ENCODE data around the gene ITCH.
"Not testable (repeated sequence)": the region's sequence is repeated elsewhere in the genome, so short reads cannot be mapped to it uniquely, and the experiment has no call there.

The ITCH gene

DNA sequence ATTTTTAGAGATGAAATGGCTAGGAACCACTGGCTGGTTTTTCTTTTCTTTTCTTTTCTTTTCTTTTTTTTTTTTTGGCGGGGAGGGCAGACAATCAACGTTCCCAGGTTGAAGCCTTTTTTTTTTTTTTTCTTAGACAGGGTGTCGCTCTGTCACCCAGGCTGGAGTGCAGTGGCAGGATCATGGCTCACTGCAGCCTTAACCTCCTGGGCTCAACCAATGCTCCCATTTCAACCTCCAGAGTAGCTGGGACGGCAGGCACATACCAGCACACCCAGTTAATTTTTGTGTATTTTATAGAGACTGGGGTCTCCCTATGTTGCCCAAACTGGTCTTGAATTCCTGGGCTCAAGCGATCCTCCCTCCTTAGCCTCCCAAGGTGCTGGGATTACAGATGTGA lies 18.8 kb upstream of the ITCH start:
- no peak for DNase-seq

DNA sequence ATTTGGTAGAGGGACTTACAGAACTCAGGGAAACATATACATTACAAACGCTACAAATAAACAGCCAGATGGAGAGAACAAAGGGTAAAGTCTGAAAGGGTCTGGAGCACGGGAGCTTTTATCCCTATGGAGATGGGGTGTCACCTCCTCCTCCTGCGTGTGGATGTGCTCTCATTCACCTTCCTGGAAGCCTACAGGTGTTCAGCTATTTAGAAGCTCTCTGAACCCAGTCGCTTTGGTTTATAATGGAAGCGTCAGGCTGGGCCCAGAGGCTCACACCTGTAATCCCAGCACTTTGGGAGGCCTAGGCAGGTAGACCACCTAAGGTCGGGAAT lies 17.7 kb upstream of the ITCH start:
- DNase-seq = no peak

DNA sequence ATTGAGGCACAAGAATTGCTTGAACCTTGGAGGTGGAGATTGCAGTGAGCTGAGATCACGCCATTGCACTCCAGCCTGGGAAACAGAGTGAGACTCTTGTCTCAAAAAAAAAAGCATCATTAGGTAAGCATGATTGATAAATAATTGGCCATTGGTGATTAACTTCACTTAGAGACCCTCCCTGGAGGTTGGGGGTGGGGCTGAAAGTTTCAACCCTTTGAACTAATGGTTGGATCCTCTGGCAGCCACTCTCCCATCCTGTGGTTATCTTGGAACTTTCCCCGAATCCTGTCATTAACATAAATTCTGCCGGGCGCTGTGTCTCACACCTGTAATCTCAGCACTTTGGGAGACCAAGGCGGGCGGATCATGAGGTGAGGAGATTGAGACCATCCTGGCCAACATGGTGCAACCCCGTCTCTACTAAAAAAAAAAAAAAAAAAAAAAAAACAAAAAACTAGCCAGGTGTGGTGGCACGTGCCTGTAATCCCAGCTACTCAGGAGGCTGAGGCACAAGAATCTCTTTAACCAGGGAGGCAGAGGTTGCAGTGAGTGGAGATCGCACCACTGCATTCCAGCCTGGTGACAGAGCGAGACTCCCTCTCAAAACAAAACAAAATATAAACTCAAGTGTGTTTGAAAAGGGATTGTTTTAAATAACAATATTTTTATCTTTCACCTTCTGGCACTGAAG lies 17.1 kb upstream of the ITCH start:
- not testable (repeated sequence) for DNase-seq

DNA sequence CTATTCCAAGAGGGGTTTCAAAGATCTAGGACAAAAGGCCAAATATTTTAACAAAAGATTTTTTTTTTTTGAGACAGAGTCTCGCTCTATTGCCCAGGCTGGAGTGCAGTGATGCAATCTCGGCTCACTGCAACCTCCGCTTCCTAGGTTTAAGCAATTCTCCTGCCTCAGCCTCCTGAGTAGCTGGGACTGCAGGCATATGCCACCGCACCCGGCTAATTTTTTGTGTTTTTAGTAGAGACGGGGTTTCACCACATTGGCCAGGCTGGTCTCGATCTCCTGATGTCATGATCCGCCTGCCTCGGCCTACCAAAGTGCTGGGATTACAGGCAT lies 16.6 kb upstream of the ITCH start:
- not testable (repeated sequence) for DNase-seq

DNA sequence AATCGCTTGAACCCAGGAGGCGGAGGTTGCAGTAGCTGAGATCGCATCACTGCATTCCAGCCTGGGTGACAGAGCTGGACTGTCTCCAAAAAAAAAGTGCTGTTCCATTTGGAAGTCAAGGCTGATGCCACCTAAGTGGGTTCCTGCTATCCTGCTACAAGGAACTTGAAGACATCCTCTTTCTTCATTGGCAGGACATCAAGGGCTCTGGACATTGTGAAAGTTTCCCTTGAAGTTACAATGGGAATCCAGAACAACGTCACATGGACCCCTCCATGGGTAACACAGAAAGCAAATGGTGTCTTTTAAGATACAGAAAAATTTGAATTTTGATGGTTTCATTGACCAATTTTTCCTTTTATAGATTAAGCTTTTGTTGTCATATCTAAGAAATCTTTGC lies 15.5 kb upstream of the ITCH start:
- DNase-seq = no peak

DNA sequence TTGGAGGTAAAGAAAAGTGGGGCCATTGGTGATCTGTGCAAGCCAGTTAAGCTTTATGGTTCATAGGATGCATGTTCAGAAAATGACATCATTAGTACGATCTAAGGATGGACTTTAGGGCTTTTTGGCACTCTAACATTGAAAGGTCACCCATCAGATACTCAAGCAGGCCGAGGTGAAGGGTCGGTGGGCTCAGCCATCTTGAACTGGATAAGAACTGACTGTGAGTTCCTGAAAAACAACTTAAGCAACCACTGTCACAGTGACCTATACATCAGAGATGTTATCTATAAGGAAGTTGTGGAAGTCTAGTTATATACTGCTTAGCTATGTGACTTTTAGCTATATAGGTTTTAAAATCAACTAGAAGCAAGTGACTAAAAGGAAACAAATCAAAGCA lies 13.0 kb upstream of the ITCH start:
- no peak for DNase-seq

DNA sequence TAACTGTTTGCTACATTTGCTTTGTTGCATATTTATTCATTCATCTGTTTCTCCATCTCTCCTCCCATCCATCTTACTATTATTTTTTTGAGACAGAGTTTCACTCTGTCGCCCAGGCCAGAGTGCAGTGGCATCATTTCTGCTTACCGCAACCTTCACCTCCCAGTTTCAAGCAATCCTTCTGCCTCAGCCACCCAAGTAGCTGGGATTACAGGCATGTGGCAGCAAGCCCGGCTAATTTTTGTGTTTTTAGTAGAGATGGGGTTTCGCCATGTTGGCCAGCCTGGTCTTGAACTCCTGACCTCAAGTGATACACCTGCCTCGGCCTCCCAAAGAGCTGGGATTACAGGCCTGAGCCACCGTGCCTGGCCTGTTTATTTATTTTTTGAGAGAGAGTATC lies 9.6 kb upstream of the ITCH start:
- not testable (repeated sequence) for DNase-seq

DNA sequence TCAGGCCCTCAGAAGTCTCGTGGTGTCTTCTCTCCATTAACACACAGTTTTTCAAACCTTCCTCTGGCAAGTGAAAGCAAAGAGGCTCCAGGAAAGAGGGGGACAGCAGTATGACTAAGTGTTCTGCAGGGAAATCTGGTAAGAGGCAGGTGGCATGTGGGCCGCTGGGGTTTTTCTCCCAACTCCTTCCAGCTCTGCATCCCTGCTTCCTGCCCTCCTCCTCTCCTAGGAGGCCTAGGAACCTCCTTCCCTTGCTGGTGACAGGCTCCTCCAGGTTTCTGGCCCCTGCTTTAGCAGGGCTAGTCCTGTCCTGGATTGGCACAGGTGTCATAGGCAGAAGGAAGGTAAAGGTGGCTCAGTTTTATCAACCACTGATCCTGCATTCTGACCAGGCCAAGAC lies 7.6 kb upstream of the ITCH start:
- no peak for DNase-seq

DNA sequence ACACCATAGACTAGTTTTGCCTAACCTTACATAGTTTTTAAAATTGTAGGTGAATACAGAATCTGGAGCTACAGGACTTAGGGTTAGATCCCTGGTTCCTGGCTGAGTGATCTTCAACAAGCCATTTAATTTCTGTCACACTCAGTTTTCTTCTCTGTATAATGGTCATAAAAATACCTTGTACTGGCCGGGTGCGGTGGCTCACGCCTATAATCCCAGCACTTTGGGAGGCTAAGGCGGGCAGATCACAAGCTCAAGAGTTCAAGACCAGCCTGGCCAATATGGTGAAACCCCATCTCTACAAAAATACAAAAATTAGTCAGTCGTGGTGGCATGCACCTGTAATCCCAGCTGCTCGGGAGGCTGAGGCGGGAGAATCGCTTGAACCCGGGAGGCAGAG lies 3.3 kb upstream of the ITCH start:
- not testable (repeated sequence) for DNase-seq

DNA sequence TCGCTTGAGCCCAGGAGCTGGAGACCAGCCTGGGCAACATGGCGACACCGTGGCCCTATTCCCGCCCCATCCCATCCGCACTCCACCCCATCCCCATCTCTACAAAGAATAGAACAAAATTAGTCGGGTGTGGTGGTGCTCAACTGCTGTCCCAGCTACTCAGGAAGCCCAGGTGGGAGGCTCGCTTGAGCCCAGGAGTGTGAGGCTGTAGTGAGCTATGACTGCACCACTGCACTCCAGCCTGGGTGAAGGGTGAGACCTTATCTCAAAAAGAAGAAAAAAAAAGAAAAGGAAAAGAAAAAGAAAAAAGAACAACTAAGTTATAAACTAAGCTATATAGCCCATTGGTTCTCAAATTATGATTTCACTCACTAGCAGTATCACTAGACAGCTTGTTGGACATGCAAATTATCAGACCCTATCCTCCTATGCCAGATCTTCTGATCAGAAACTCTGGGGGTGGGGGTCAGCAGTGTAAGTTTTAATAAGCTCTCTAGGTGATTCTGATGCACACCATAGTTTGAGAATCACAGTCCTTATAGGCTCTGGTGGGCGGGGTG lies 491 bp upstream of the ITCH start:
- DNase-seq = no peak

DNA sequence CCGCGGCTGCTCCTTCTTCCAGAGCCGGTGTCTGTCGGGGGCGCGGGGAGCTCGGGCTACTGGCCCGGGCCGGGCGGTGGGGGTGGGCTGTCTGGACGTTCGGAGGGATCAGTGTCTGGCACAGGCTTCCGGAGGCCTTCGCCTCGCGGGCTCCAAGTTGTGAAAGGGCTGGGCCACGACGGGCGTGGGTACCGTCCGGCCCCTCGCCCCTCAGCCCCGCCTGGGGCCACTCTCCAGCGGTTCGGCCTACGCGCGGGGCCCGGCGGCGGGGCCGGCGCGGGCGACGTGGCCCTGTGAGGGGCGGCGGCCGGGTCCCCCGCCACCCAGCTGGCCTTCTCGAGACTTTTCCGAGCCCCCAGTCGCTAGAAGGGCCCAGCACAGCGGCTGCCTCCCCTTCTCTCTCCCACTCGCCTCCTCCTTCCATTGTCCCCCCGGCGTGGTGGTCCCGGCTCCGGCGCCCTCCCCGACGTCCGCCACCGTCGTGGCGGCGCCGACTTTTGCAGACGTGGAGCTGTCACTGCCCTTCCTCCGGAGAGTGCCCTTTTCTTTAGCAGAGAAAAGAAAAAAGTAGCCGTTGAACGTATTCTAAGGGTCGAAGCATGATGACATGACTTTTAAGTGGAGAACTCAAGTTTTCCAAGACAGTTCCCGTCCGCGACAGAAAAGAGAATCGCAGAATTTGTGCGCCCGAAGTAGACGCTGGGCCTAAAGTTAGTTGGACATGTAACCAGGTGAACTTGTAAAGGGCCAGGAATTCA lies 571 bp downstream of the ITCH start:
- peak; percentile 12 for DNase-seq

DNA sequence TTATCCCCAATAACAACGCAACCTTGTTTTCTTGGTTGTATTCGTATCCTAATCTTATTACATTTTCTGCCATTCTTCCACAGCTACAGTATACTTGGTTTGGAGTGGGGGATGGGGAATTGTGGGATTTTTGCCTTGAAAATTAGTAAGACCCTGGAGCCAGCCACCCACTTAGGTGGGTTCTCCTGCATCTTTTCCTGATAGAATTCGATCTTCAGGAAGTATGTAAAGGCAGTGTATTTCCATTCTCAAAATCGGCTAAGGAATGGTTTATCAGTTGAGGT lies 1.1 kb downstream of the ITCH start:
- no peak for DNase-seq

DNA sequence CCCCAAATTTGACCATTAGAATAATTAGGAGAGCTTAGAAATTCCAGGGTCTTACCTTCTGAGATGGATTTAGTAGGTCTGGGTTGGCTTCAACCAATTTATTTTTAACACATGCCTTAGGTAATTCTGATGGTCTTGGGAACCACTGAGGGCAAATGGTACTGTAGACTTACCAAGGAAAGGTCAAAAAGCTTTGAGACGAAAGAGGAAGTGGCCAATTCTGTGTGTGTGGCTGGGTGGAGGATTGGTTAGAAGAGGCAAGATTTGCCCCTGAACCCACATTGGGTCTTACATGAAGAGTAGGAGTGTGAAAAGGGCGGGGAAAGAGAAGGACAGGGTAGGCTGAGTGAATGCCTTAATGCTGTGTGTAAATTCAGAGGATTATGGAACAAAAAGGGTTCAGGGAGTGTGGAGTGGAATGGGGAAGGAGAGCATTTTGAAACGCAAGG lies 2.7 kb downstream of the ITCH start:
- DNase-seq = no peak

DNA sequence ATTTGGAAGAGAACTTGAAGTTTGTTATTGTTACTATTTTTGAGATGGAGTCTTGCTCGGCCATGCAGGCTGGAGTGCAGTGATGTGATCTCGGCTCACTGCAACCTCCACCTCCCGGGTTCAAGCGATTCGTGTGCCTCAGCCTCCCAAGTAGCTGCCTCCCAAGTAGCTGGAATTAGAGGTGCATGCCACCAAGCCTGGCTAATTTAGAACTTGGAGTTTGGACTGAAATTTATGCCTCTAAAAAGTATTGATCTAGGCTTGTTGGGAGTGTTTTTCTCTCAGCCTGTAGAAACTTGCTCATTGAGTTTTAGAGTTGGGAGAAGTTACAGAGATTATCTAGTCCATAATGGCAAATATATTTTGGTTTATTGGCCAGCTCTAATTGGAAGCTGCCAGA lies 4.1 kb downstream of the ITCH start:
- no peak for DNase-seq

DNA sequence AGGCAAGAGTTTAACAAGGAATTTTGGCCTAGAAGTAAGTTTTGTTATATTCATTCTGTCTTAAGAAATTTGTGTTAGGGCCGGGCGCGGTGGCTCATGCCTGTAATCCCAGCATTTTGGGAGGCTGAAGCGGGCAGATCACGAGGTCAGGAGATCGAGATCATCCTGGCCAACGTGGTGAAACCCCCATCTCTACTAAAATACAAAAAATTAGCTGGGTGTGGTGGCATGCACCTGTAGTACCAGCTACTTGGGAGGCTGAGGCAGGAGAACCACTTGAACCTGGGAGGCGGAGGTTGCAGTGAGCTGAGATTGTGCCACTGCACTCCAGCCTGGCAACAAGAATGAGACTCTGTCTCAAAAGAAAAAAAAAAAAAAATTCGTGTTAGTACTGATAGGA lies 4.8 kb downstream of the ITCH start:
- not testable (repeated sequence) for DNase-seq

DNA sequence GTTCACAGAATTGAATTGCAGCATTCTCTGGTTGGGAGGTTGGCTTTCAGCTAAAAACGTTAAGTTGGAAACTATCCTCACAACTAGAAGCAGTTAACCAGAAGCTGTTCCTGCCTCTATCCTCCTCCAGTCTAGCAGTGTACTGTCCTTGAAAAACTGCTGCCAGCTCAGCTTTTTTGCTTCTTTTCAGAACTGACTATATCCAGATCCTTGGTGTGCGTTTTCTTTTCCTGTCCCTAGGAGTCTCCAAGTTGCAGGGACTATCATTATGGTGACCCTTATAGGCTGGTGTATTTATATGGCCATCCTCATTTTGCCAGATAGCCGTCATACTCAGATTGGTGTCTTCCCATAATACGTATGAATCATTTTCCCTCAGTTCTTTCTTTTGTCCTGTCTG lies 5.5 kb downstream of the ITCH start:
- DNase-seq = no peak

DNA sequence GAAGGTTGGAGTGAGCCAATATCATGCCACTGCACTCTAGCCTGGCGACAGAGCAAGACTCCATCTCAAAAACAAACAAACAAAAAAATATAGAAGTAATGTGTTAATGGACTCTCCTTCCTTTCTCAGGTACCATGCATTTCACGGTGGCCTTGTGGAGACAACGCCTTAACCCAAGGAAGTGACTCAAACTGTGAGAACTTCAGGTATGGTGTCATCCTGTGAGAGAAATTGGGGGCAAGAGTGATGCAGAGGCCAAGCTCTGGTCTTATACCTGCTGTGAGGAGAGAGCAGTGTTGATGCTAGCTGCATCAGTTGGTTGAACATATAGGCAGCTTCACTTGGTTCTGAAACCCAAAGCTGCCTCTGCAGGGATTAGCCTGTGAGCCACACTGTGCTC lies 6.2 kb downstream of the ITCH start:
- DNase-seq = no peak

DNA sequence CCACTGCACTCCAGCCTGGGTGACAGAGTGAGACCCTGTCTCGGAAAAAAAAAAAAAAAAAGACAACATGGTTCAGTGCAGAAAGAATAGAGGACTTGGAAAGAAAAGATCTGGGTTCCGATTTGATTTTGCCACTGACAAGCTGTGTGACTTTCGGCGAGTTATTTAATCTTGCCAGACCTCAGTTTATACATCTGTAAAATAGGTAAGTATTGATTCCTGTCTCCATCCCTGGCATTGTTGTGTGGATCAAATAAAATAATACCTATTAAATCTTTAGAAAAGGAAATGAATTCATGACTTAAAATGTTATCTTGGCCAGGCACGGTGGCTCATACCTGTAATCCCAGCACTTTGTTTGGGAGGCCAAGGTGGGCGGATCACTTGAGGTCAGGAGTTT lies 7.0 kb downstream of the ITCH start:
- DNase-seq = no peak

DNA sequence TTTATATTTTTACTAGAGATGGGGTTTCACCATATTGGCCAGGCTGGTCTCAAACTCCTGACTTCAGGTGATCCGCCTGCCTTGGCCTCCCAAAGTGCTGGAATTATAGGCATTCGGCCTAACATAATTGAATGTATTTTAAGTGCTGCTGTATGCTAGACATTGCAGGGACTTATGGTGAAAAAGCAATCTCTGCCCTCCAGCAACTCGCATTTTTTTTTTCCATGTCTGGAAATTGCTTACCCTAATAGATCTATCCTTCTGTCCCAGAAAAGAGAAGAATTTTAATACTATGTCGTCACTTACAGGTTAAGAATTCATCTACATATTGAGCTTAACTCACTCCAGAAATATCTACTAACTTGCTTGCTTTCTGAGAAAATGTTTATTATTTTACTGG lies 10.4 kb downstream of the ITCH start:
- no peak for DNase-seq

DNA sequence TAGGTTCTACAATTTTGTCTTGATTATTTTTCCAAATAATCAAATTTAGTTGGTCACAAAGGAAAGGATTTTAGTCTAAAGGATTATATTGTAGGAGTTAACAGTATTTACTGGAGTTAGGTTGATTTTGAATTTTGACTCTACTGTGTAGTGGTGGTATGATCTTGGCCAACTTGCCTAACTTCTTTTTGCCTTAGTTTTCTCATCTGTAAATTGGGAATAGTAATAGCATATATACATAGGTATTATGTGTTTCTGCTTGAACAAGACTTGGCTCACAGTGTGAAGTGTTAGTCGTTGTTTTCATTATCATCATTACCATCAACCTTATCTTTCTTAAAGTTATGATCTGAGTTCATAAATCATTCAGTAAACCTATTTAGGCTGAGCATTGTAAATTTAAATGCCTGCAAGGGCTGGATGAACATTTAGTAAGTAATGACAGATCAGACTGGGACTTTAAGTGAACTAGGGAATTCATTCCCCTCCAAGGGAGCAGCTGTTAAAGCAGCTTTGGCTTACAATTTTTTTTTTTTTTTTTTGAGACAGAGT lies 11.2 kb downstream of the ITCH start:
- no peak for DNase-seq

DNA sequence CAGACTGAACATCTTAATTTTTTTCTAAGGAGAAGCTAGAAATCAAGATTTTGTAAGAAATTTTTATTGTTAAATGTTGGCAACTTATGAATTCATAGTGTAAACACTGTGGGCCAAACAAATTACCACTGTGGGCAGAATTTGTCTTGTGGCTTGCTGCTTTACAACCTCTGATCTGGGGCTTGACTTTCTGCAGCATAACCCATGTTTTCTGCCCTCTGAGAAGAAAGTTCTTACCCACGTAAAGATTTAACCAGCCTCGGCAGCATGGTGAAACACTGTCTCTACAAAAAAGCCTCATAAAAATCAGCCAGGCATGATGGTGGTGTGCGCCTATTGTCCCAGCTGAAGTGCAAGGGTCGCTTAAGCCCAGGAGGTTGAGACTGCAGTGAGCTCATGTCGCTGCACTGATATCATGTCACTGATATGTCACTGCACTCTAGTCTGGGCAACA lies 12.9 kb downstream of the ITCH start:
- no peak for DNase-seq

DNA sequence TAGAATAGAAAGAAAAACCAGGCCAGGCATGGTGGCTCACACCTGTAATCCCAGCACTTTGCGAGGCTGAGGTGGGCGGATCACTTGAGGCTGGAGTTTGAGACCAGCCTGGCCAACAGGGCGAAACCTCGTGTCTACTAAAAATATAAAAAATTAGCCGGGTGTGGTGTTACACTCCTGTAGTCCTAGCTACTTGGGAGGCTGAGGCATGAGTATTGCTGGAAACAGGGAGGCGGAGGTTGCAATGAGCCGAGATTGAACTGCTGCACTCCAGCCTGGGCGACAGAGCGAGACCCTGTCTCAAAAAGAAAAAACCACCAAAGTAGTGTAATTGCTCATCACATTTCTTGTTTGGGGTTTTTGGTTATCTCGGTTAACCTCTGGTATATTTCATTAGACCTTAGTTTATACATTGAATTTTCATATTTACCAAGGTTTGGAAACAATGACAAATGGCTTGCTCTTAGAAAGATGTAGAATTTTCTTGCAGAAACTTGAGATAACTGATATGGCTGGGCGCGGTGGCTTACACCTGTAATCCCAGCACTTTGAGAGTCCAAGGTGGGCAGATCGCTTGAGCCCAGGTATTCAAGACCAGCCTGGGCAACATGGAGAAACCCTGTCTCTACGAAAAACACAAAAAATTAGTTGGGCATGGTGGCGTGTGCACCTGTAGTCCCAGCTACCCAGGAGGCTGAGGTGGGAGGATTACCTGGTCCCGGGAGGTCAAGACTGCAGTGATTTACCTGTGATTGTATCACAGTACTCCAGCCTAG lies 14.2 kb downstream of the ITCH start:
- DNase-seq = no peak

DNA sequence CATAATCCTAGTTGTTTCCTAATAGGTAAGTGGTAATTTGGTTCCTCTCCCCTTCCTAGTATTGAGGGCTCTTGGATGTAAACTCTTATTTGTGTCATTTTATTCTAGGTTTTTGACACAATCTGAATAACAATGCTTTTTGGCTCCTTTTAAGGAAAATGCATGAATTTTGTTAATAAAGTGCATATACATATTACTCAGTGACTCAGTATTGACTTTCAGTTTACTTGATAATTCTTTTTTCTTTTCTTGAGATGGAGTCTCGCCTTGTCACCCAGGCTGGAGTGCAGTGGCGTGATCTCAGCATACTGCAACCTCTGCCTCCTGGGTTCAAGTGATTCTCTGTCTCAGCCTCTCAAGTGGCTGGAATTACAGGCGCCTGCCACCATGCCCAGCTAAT lies 19.1 kb downstream of the ITCH start:
- DNase-seq = no peak
